22Rv1 (cell line): ENCODE data around the gene CAPN12.

ENCODE experiments used
- CTCF ChIP-seq: fragments of 450-650 bp; IDR thresholded peaks from 2 replicates; pipeline ENCODE4 v1.5.1; 2017; ENCODE audit warnings: mild to moderate bottlenecking
- ZFX ChIP-seq: fragments of 450-650 bp; IDR thresholded peaks from 2 replicates; pipeline ENCODE4 v1.6.1; 2017; ENCODE audit warnings: antibody characterized with exemption, borderline replicate concordance

DNA sequence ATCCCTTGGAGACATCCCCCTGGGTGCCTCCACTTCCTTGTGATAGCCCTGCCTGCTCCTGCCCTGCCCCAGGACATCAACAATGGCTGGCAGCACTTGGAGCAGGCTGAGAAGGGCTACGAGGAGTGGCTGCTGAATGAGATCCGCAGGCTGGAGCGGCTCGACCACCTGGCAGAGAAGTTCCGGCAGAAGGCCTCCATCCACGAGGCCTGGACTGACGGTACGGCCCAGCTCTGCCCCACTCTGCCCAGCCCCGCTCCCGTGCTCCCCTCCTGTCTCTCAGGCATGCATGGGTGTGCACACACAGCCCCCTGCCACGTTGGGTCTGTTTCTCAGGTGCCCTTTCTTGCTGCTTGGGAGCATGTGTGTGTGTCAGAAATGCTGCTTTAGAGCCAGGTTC, 26.4 kb downstream of the CAPN12 start:
- TF ChIP-seq CTCF (no peak), ZFX (no peak)
